GM12878 (cell line): ENCODE measurements around the gene MORN4. TPM values are rescaled to one million over a fixed set of nuclear protein-coding genes. Genes with fewer than 3 reads are reported as not detected.

ENCODE experiments used
- ATAC-seq: fragments of 200-7000 bp; cut with Tn5 transposase; 3 replicates; pipeline ENCODE4 v1.9.1; 2020; ENCODE audit warnings: mild to moderate bottlenecking, moderate library complexity
- BruUV-seq: library from RNA; stranded (reverse); fragments of 400-500 nt; replicated peaks from 2 replicates; lab custom pipeline; 2021; lab: Mats Ljungman, UMichigan
- CTCF ChIA-PET: fragments of 300-600 bp; sonication (Branson Sonifier 250); formaldehyde crosslinking; extraction: SDS; loops from one replicate; lab custom pipeline; 2021; ENCODE audit warnings: inconsistent platforms; lab: Yijun Ruan, JAX
- POLR2A ChIA-PET: fragments of 350-600 bp; formaldehyde crosslinking; extraction: SDS; loops from one replicate; lab custom pipeline; 2021; ENCODE audit warnings: inconsistent platforms; lab: Charles Lee
- RAD21 ChIA-PET: fragments of 300-600 bp; sonication (Branson Sonifier 250); formaldehyde crosslinking; loops from one replicate; lab custom pipeline; 2023; ENCODE audit warnings: antibody characterized with exemption; ENCODE audit not compliant: unreplicated experiment; lab: Charles Lee
- SMC1A ChIA-PET: fragments of 300-600 bp; sonication (Branson Sonifier 250); formaldehyde crosslinking; loops from one replicate; lab custom pipeline; 2023; ENCODE audit not compliant: unreplicated experiment, uncharacterized antibody; lab: Charles Lee
- DNase-seq: peaks from one replicate; pipeline ENCODE4 v3.0.0-alpha.2; 2011; ENCODE audit warnings: low read depth, low spot score
- FAIRE-seq: peaks from 3 replicates; lab custom pipeline; 2011; peaks lifted over from hg19 to GRCh38; lab: Jason Lieb, UNC
- H2AFZ ChIP-seq: 2 replicates; pipeline ENCODE4 v1.6.0; 2011; ENCODE audit warnings: low read depth, low read length, control low read depth; ENCODE audit not compliant: control insufficient read depth
- H3K27ac ChIP-seq: 2 replicates; pipeline ENCODE4 v1.5.1; 2011; ENCODE audit warnings: control low read depth; ENCODE audit not compliant: control insufficient read depth, insufficient read depth
- H3K27me3 ChIP-seq, 2 experiments: replicated peaks in 1 of 2; 2 replicates each; pipeline versions ENCODE4 v1.6.0 to v1.6.1; 2011; ENCODE audit warnings: low read length in 1 of 2; ENCODE audit not compliant: control insufficient read depth in 2 of 2, insufficient read depth in 2 of 2
- H3K36me3 ChIP-seq, 2 experiments: 2 replicates each; pipeline ENCODE4 v1.5.1; 2011; ENCODE audit warnings: low read length in 1 of 2; ENCODE audit not compliant: control insufficient read depth in 2 of 2, insufficient read depth in 2 of 2
- H3K4me1 ChIP-seq: 2 replicates; pipeline ENCODE4 v1.6.1; 2011; ENCODE audit warnings: mild to moderate bottlenecking, low read length, moderate library complexity, mixed read lengths; ENCODE audit not compliant: control insufficient read depth, insufficient read depth
- H3K4me2 ChIP-seq: 2 replicates; pipeline ENCODE4 v1.6.0; 2011; ENCODE audit warnings: control low read depth; ENCODE audit not compliant: control insufficient read depth, insufficient read depth
- H3K4me3 ChIP-seq: fragments of 200-600 bp; sonication (generic); 2 replicates; pipeline ENCODE4 v1.5.1; 2016
- H3K79me2 ChIP-seq: 2 replicates; pipeline ENCODE4 v1.6.0; 2011; ENCODE audit warnings: low read length; ENCODE audit not compliant: control insufficient read depth, insufficient read depth
- H3K9ac ChIP-seq: 2 replicates; pipeline ENCODE4 v1.8.0; 2011; ENCODE audit warnings: low read length, control low read depth, mixed read lengths; ENCODE audit not compliant: control insufficient read depth, insufficient read depth
- H3K9me3 ChIP-seq: replicated peaks from 3 replicates; pipeline ENCODE4 v1.5.1; 2011; ENCODE audit warnings: mild to moderate bottlenecking, low read length; ENCODE audit not compliant: control insufficient read depth, insufficient read depth
- H4K20me1 ChIP-seq: 2 replicates; pipeline ENCODE4 v1.6.0; 2011; ENCODE audit not compliant: control insufficient read depth, insufficient read depth
- CREM ChIP-seq: IDR thresholded peaks from 2 replicates; pipeline ENCODE4 v1.6.1; 2014; ENCODE audit warnings: antibody characterized with exemption, low read depth
- ELK1 ChIP-seq: IDR thresholded peaks from 2 replicates; pipeline ENCODE4 v1.6.1; 2012; ENCODE audit warnings: low read depth, low read length, improper control_type of control experiment
- IKZF1 ChIP-seq: fragments of 450-650 bp; conservative IDR thresholded peaks from 2 replicates; pipeline ENCODE4 v1.6.1; 2017; ENCODE audit warnings: antibody characterized with exemption, mild to moderate bottlenecking
- JUND ChIP-seq: IDR thresholded peaks from 2 replicates; pipeline ENCODE4 v1.6.1; 2012; ENCODE audit warnings: low read depth, mild to moderate bottlenecking, low read length, improper control_type of control experiment, moderate library complexity
- MXI1 ChIP-seq: fragments of 150-350 bp; IDR thresholded peaks from 2 replicates; pipeline ENCODE4 v1.6.1; 2011; ENCODE audit warnings: low read depth, mild to moderate bottlenecking, inconsistent platforms, low read length, improper control_type of control experiment
- PAX5 ChIP-seq: IDR thresholded peaks from 2 replicates; pipeline ENCODE4 v1.6.1; 2011; ENCODE audit warnings: low read depth, low read length, borderline replicate concordance
- PBX3 ChIP-seq: IDR thresholded peaks from 2 replicates; pipeline ENCODE4 v1.6.1; 2011; ENCODE audit warnings: mild to moderate bottlenecking, low read depth, low read length, moderate library complexity; ENCODE audit not compliant: insufficient replicate concordance
- PML ChIP-seq: IDR thresholded peaks from 2 replicates; pipeline ENCODE4 v1.6.1; 2012; ENCODE audit warnings: low read length, inconsistent platforms
- POU2F2 ChIP-seq: IDR thresholded peaks from 3 replicates; pipeline ENCODE4 v1.6.1; 2011; ENCODE audit warnings: low read depth, mild to moderate bottlenecking, low read length, borderline replicate concordance
- RUNX3 ChIP-seq: IDR thresholded peaks from 2 replicates; pipeline ENCODE4 v1.6.1; 2012; ENCODE audit warnings: low read length, inconsistent platforms
- USF2 ChIP-seq: IDR thresholded peaks from 2 replicates; pipeline ENCODE4 v1.6.1; 2011; ENCODE audit warnings: low read depth, low read length, improper control_type of control experiment, borderline replicate concordance
- ZNF384 ChIP-seq: IDR thresholded peaks from 2 replicates; pipeline ENCODE4 v1.6.1; 2012; ENCODE audit warnings: low read depth, mild to moderate bottlenecking, low read length, improper control_type of control experiment, borderline replicate concordance
- ZNF592 ChIP-seq: fragments of 450-650 bp; IDR thresholded peaks from 2 replicates; pipeline ENCODE4 v1.6.1; 2017; ENCODE audit warnings: mild to moderate bottlenecking, moderate library complexity
- ZNF622 ChIP-seq: fragments of 450-650 bp; IDR thresholded peaks from 2 replicates; pipeline ENCODE4 v1.6.1; 2017; ENCODE audit warnings: mild to moderate bottlenecking, inconsistent platforms
- WGBS: methylation state at CpG from one replicate; pipeline ENCODE4 v1.1.6; 2016; ENCODE audit warnings: low lambda C conversion rate; ENCODE audit not compliant: insufficient replicate concordance, insufficient coverage; ENCODE audit errors: missing lambda C conversion rate; 5-methylcytosine and 5-hydroxymethylcytosine counted together
- in situ Hi-C: fragments of 300-500 bp; cut with MboI; formaldehyde crosslinking; loops from 9 replicates; pipeline ENCODE4 v1.14.3; 2018; ENCODE audit warnings: mixed read lengths
- intact Hi-C: fragments of 100-400 bp; cut with micrococcal nuclease; formaldehyde crosslinking; loops from one replicate; pipeline ENCODE4 v1.14.2; 2022; ENCODE audit not compliant: unreplicated experiment
- polyA plus RNA-seq, 11 experiments: library from polyadenylated mRNA; depleted of rRNA in 4 of 11; unstranded in 6 of 11; stranded (reverse) in 5 of 11; fragments of >200 nt; fragmentation: Nextera tagmentation in 4 of 11; fragmentation: Illumina TruSeq in 1 of 11; extraction: Ambion mirVana in 4 of 11; extraction: Trizol in 1 of 11; gene quantifications; 1 replicate in 1 of 11; 2 replicates in 10 of 11; pipeline versions ENCODE4 v1.2.1 to v1.2.3, GENCODE V29; 2011 to 2016; ENCODE audit warnings: inconsistent platforms in 2 of 11, missing spikeins in 2 of 11, low read depth in 1 of 11
- total RNA-seq, 4 experiments: library from RNA; depleted of rRNA in 3 of 4; stranded (reverse); fragments of >200 nt in 3 of 4; fragmentation: Illumina TruSeq in 1 of 4; extraction: Trizol in 1 of 4; gene quantifications; 2 replicates each; pipeline versions ENCODE4 v1.2.1 to v1.2.3, GENCODE V29; 2013 to 2021

MORN4 gene
- total and polyA plus RNA-seq, 10 of the 15 experiments (the other 5 are each of a cell fraction or from before 2014, with no cell fraction given) = 1.3 to 5.5 (median 2.6) TPM

- TF ChIP-seq ZNF592 = no peak
Measured at GRCh38 chr10:97578171-97578844, 55.0 kb downstream of the MORN4 start (continued).

GRCh38 chr10:97577701-97578100, 55.6 kb downstream of the MORN4 start:
- FAIRE-seq = no peak
- no peak overlapping the region for H3K9ac ChIP-seq
- 34% methylated on average over 9 of the region's 9 CpGs for WGBS
- ChIA-PET RAD21 (no interaction called here), SMC1A (no interaction called here), POLR2A (no interaction called here), CTCF (no interaction called here)
- H3K4me2 ChIP-seq = no peak overlapping the region
- intact Hi-C loops = no loop called here
- TF ChIP-seq ELK1 = no peak
- no peak for TF ChIP-seq USF2
- no peak for TF ChIP-seq JUND
- no peak for TF ChIP-seq POU2F2
- TF ChIP-seq PML = no peak
- TF ChIP-seq PBX3 = no peak
- TF ChIP-seq ZNF622 = no peak
- no peak for TF ChIP-seq ZNF384
- no peak for TF ChIP-seq PAX5
- no peak for TF ChIP-seq CREM
- TF ChIP-seq MXI1 = no peak
- no peak for TF ChIP-seq RUNX3
- no peak for TF ChIP-seq IKZF1
- in situ Hi-C loops = no loop called here
- no peak for DNase-seq
- H3K79me2 ChIP-seq = no peaks in the 10 kb centered on the region
- H2AFZ ChIP-seq = no peak overlapping the region
- no peaks in the 10 kb centered on the region for H4K20me1 ChIP-seq
- no peaks in the 10 kb centered on the region for H3K4me1 ChIP-seq
- no peaks in the 10 kb centered on the region; a peak in 1 of 4 replicates for H3K27me3 ChIP-seq
- no peaks in the 10 kb centered on the region for H3K9me3 ChIP-seq
- no peak for ATAC-seq
- no peaks in the 10 kb centered on the region for H3K36me3 ChIP-seq
- no peak overlapping the region for H3K4me3 ChIP-seq
- H3K27ac ChIP-seq = no peak overlapping the region
- no TSS peak for BruUV-seq
